Stimulated activated CD8-positive, alpha-beta memory T cell treated with anti-CD3 and anti-CD28 coated beads, Interleukin-7, amount 100 ng/mL, for 24 hours (primary cell): Measurements from ENCODE around the gene MSMB.
"Not testable (repeated sequence)": the region's sequence is repeated elsewhere in the genome, so short reads cannot be mapped to it uniquely, and the experiment has no call there.

Experiments used
- DNase-seq: peaks from one replicate; pipeline ENCODE4 v3.0.0-alpha.2; 2020; ENCODE audit warnings: low read depth

The MSMB gene

GRCh38 chr10:46046261-46046660 is at the start of gene MSMB:
Gene MSMB, minus strand, starts transcription at chr10:46046269. Its CDS starts 32 bp downstream, at chr10:46046237.
- DNase-seq, result no peak

GRCh38 chr10:46094931-46095750 is 49.1 kb upstream of the MSMB start:
- DNase-seq, result no peak

- DNase-seq, result no peak
Measured at GRCh38 chr10:46094197-46094500, 48.1 kb upstream of the MSMB start.

GRCh38 chr10:46093316-46094196 is 47.5 kb upstream of the MSMB start:
- not testable (repeated sequence) for DNase-seq

- DNase-seq, result no peak
Measured at GRCh38 chr10:46092524-46093081, 46.5 kb upstream of the MSMB start.

- no peak for DNase-seq
Measured at GRCh38 chr10:46091828-46092523, 45.9 kb upstream of the MSMB start.

- no peak for DNase-seq
Measured at GRCh38 chr10:46091080-46091827, 45.2 kb upstream of the MSMB start.

GRCh38 chr10:46090258-46090812 is 44.3 kb upstream of the MSMB start:
- DNase-seq, result no peak

GRCh38 chr10:46087381-46087780 is 41.3 kb upstream of the MSMB start:
- DNase-seq, result not testable (repeated sequence)

- no peak for DNase-seq
Measured at GRCh38 chr10:46084321-46085165, 38.5 kb upstream of the MSMB start.

GRCh38 chr10:46080886-46081285 is 34.8 kb upstream of the MSMB start:
- no peak for DNase-seq

- no peak for DNase-seq
Measured at GRCh38 chr10:46079831-46080585, 33.9 kb upstream of the MSMB start.

GRCh38 chr10:46077731-46078413 is 31.8 kb upstream of the MSMB start:
- DNase-seq, result no peak

- no peak for DNase-seq
Measured at GRCh38 chr10:46077141-46077554, 31.1 kb upstream of the MSMB start.

- DNase-seq, result no peak
Measured at GRCh38 chr10:46075869-46076268, 29.8 kb upstream of the MSMB start.

GRCh38 chr10:46074196-46074946 is 28.3 kb upstream of the MSMB start:
- no peak for DNase-seq

- DNase-seq, result no peak
Measured at GRCh38 chr10:46073564-46073963, 27.5 kb upstream of the MSMB start.

GRCh38 chr10:46070749-46071148 is 24.7 kb upstream of the MSMB start:
- DNase-seq, result no peak
